Middle frontal gyrus (tissue), 1 donor: ENCODE data around the gene SNX22.
A peak's percentile ranks its signal among the peaks of the same experiment; 100 is the strongest.
"Not testable (repeated sequence)": the region's sequence is repeated elsewhere in the genome, so short reads cannot be mapped to it uniquely, and the experiment has no call there.

Experiments used
- DNase-seq: peaks from one replicate; pipeline ENCODE4 v3.0.0-alpha.2; 2015; ENCODE audit warnings: low spot score; ENCODE audit errors: extremely low spot score

SNX22 gene

GRCh38 chr15:64151727-64152506 is at the start of gene SNX22:
SNX22 (plus strand) TSS chr15:64151731; CDS start chr15:64151776, 45 bp downstream.
- DNase-seq = no peak

- DNase-seq = no peak
Measured at GRCh38 chr15:64102497-64102896, 49.0 kb upstream of the SNX22 start.

- no peak for DNase-seq
Measured at GRCh38 chr15:64105113-64105704, 46.3 kb upstream of the SNX22 start.

GRCh38 chr15:64107337-64107736 is 44.2 kb upstream of the SNX22 start:
- DNase-seq = no peak

- DNase-seq = not testable (repeated sequence)
Measured at GRCh38 chr15:64110108-64110701, 41.3 kb upstream of the SNX22 start.

GRCh38 chr15:64110950-64111678 is 40.4 kb upstream of the SNX22 start:
- no peak for DNase-seq

GRCh38 chr15:64111679-64112050 is 39.9 kb upstream of the SNX22 start:
- no peak for DNase-seq

- no peak for DNase-seq
Measured at GRCh38 chr15:64112073-64112772, 39.3 kb upstream of the SNX22 start.

- no peak for DNase-seq
Measured at GRCh38 chr15:64112904-64113303, 38.6 kb upstream of the SNX22 start.

- DNase-seq = no peak
Measured at GRCh38 chr15:64117759-64118487, 33.6 kb upstream of the SNX22 start.

GRCh38 chr15:64120322-64120721 is 31.2 kb upstream of the SNX22 start:
- DNase-seq = not testable (repeated sequence)

- no peak for DNase-seq
Measured at GRCh38 chr15:64121614-64122013, 29.9 kb upstream of the SNX22 start.

- DNase-seq = no peak
Measured at GRCh38 chr15:64122444-64122843, 29.1 kb upstream of the SNX22 start.

GRCh38 chr15:64122936-64123351 is 28.6 kb upstream of the SNX22 start:
- peak; percentile 79 for DNase-seq

GRCh38 chr15:64125978-64126377 is 25.6 kb upstream of the SNX22 start:
- no peak for DNase-seq

GRCh38 chr15:64127521-64128270 is 23.8 kb upstream of the SNX22 start:
- DNase-seq = no peak

- no peak for DNase-seq
Measured at GRCh38 chr15:64130159-64130558, 21.4 kb upstream of the SNX22 start.

- no peak for DNase-seq
Measured at GRCh38 chr15:64131547-64131946, 20.0 kb upstream of the SNX22 start.

- no peak for DNase-seq
Measured at GRCh38 chr15:64132217-64132616, 19.3 kb upstream of the SNX22 start.
